Measurements from ENCODE around the gene KRTAP5-1. TPM values are rescaled to one million over a fixed set of nuclear protein-coding genes. Genes with fewer than 3 reads are reported as not detected.
A peak's percentile ranks its signal among the peaks of the same experiment; 100 is the strongest.
"Not testable (repeated sequence)": the region's sequence is repeated elsewhere in the genome, so short reads cannot be mapped to it uniquely, and the experiment has no call there.

Gene KRTAP5-1, protein sequence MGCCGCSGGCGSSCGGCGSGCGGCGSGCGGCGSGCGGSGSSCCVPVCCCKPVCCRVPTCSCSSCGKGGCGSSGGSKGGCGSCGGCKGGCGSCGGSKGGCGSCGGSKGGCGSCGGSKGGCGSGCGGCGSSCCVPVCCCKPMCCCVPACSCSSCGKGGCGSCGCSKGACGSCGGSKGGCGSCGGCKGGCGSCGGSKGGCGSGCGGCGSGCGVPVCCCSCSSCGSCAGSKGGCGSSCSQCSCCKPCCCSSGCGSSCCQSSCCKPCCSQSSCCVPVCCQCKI
- total RNA-seq (2014; rRNA removed; shearing (Covaris generic)) = not detected in 2 replicates

GRCh38 chr11:1584661-1585370 lies at the start of gene KRTAP5-1:
Gene KRTAP5-1 (minus strand): TSS chr11:1585283. CDS start chr11:1585249, 34 bp downstream.
- DNase-seq (ENCODE audit: low read depth) = not testable (repeated sequence)

DNA sequence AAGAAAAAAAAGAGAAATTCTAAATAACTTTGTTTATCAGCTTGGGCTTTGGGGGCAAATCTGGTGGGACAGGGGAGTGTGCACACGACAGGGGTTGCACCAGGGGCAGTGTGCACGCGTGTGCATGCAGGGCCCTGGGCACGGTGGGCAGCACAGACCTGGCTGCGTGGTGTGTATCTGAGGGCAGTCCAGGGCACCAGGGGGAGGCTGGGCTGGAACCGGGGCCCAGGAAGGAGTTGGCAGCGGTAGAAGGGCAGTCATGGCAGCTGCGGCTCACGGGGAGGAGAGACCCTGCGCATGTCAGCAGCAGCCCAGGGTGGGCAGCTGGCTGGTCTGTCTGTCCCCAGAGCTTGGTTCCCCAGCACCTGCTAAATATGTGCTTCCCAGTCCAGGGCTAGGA lies 48.8 kb upstream of the KRTAP5-1 start:
- no peak for DNase-seq (ENCODE audit: low read depth)

DNA sequence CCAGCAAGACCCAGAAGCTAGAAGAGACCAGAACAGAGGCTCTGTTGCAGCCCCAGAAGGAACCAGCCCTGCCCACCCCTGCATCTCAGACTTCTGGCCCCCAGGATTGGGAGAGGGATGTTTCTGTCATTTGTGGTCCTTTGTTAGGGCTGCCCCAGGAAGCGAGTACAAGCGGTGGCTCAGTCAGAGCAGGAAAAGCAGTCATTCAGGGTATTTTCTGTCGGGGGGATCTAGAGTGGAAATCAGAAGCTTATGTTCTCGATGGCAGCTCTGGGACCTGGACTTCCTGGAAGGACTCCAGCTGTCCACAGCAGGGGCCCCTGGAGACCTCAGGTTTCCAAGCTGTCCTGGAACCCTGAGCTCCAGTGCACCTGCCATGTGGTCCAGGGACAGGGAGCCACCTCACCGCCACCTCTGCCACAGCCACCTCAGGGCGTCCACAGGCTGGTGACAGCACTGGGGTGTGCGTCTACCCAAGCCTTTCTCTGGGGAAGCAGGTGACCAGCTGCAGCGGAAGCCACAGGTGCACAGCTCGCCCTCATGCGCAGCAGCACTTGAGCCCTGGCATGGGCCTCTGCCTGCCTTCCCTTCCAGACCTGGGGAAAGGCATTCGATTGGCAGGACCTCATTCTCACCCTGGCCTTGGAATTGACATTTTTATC lies 47.1 kb upstream of the KRTAP5-1 start:
- DNase-seq (ENCODE audit: low read depth) = no peak

GRCh38 chr11:1631066-1631568 lies 46.0 kb upstream of the KRTAP5-1 start:
- no peak for DNase-seq (ENCODE audit: low read depth)

DNA sequence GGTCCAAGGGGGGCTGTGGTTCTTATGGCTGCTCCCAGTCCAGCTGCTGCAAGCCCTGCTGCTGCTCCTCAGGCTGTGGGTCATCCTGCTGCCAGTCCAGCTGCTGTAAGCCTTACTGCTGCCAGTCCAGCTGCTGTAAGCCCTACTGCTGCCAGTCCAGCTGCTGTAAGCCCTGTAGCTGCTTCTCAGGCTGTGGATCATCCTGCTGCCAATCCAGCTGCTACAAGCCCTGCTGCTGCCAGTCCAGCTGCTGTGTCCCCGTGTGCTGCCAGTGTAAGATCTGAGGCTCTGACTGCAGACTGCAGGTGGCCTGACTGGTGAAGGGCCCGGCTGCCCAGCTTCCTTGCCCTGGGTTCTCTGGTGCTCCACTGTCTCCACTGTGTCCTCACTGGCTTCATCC lies 45.2 kb upstream of the KRTAP5-1 start:
- no peak for DNase-seq (ENCODE audit: low read depth)

DNA sequence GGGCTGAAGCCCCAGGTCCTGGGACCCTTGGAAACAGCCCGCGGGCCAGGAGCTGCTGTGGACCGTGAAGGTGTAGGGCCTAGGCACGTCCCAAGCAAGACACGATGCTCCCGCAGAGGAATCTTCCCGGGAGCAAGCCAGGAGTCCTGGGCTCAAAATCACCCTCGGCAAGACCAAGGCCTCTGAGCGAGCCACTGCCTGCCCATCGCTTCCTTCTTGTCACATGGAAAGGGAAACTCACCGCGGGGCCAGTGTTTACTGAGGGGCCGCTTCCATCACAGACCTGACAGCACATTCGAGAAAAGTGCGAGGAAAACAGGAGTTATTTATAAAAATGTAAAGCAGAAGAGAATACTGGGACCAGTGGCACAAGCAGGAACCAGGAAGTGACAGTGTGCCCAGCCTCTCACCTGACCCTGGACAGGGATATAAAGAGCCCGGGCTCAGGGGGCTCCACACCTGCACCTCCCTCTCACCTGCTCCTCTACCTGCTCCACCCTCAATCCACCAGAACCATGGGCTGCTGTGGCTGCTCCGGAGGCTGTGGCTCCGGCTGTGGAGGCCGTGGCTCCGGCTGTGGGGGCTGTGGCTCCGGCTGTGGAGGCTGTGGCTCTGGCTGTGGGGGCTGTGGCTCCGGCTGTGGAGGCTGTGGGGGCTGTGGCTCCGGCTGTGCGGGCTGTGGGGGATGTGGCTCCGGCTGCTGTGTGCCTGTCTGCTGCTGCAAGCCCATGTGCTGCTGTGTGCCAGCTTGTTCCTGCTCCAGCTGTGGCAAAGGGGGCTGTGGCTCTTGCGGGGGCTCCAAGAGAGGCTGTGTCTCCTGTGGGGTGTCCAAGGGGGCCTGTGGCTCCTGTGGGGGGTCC lies 44.5 kb upstream of the KRTAP5-1 start, which contains the start of gene KRTAP5-5:
Gene KRTAP5-5, plus strand, starts transcription at position 450 of the 860 bp plus-strand sequence. Its CDS starts 66 bp downstream, at position 516.
- no peak for DNase-seq (ENCODE audit: low read depth)

DNA sequence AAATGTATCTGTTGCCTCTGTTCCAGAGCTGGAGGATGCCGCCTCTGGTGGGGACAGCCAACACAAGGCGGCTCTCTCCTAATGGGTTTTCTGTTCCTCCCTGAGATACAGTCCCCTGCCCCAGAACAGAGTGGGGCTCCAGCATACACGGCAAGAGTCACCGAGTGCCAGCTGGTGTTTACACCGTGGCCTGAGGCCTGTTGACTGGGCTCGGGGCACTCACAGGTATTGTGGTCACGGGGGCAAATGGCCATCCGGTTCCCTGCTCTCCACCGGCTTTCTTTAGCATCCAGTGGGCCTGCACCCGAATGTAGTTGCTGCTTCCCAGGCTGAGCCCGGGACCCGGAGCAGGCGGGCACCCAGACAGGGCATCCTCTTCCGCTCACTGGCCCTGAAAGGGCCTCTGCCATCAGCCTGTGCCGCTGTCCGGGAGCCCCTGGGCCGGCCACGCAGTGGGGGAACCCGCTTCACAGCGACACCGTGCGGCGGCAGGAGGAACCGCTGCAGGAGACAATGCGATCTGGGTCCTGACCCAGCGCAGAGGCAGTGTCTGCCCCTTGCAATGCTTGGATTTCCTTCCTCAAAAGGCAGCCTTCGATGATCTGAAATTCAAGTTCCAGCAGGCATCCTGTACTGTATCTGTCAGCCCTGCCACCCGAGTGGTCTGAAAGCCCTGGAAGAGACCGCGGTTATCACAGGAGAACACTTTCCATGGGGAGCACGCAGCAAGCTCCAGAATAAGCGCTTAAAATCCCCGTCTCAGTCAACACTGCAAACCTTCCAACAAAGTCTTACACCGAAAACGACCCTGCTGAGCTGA lies 43.6 kb upstream of the KRTAP5-1 start:
- DNase-seq (ENCODE audit: low read depth) = peak; percentile 12

DNA sequence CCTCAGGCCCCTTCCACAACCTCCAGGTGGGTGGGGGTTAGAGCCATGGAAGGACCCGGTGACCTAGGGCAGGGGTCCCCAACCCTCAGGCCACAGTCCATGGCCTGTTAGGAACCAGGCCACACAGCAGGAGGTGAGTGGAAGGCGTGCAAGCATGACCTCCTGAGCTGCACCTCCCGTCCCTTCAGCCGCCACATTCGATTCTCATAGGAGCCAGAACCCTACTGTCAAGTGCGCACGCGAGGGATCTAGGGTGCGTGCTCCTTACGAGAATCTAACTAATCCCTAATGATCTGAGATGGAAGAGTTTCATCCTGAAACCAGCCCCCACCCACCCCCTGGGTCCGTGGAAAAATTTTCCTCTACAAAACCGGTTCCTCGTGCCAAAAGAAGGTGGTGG lies 40.5 kb upstream of the KRTAP5-1 start:
- no peak for DNase-seq (ENCODE audit: low read depth)

GRCh38 chr11:1624621-1625020 lies 39.5 kb upstream of the KRTAP5-1 start:
- DNase-seq (ENCODE audit: low read depth) = no peak

- DNase-seq (ENCODE audit: low read depth) = no peak
Measured at GRCh38 chr11:1623716-1624115, 38.6 kb upstream of the KRTAP5-1 start.

- DNase-seq (ENCODE audit: low read depth) = no peak
Measured at GRCh38 chr11:1622086-1622485, 37.0 kb upstream of the KRTAP5-1 start, which contains the start of gene KRTAP5-4. Gene KRTAP5-4 (minus strand): TSS chr11:1622138. CDS start chr11:1622093, 45 bp downstream.

- peak; percentile 31 for DNase-seq (ENCODE audit: low read depth)
Measured at GRCh38 chr11:1619449-1619848, 34.4 kb upstream of the KRTAP5-1 start.

DNA sequence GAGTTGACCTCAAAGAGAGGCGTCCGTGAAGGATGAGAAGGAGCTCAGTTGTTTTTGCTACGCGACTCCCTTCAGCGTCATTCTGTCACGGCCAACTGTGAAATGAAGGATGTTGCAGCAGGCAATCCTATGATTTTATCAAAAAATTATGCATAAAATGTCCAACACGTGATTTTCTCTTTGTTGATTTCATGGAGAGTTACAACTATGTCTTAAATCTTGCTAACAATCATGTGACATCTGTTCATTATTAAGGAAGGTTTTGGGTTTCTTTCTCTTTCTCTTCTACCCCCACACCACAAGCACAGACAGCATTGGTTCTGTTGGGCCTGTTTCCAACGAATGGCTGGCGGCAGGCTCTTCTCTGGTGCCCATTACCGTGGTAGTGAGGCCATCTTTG lies 33.1 kb upstream of the KRTAP5-1 start:
- DNase-seq (ENCODE audit: low read depth) = no peak

GRCh38 chr11:1608363-1608762 lies 23.3 kb upstream of the KRTAP5-1 start, which contains the start of gene KRTAP5-3:
Gene KRTAP5-3 (minus strand): TSS chr11:1608463. CDS start chr11:1608385, 78 bp downstream.
- no peak for DNase-seq (ENCODE audit: low read depth)

GRCh38 chr11:1607901-1608300 lies 22.8 kb upstream of the KRTAP5-1 start:
- DNase-seq (ENCODE audit: low read depth) = not testable (repeated sequence)

DNA sequence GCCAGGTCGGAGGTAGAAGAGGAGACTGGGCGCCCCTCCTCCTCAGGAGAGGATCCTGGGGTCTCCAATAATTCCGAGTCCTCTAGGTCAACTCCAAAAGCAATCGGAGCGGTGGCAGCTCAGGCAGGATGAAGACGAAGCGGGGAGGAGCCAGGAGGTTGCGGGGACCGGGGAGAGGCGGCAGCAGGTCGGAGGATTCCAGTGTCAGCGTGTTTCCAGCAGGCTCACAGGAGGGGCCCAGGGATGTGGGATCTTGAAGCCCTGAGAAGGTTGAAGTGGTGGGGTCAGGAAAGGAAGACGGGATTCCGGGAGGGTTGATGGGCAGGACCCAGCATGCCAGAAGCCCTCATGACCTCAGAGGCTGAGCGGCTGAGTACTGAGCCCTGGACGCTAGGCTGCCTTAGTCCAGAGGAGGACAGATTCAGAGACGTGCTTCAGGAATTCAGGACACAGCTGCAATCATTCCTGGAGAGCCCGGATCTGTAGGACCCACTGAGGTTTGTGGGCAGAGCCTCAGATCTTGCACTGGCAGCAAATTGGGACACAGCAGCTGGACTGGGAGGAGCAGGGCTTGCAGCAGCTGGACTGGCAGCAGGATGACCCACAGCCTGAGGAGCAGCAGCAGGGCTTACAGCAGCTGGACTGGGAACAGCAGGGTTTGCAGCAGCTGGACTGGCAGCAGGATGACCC lies 22.2 kb upstream of the KRTAP5-1 start:
- not testable (repeated sequence) for DNase-seq (ENCODE audit: low read depth)

DNA sequence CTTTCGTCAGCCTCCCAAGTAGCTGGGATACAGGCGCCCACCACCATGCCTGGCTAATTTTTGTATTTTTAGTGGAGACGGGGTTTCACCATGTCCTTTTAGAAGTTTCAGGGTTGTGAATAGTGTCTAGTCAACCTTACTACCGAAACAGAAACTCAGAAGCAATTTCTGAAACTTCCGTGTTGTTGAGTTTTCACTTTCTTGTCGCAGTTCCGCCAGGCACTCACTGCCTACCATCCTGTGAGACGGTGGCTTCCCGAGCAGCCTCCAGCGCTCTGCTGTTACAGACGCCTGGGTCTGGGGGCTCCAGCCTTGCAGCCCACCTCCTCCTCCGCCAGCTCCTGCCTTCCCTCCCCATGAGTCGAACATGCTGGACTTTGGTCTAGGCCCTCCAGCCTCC lies 20.8 kb upstream of the KRTAP5-1 start:
- DNase-seq (ENCODE audit: low read depth) = not testable (repeated sequence)

- DNase-seq (ENCODE audit: low read depth) = no peak
Measured at GRCh38 chr11:1604711-1605110, 19.6 kb upstream of the KRTAP5-1 start.

- no peak for DNase-seq (ENCODE audit: low read depth)
Measured at GRCh38 chr11:1604181-1604580, 19.1 kb upstream of the KRTAP5-1 start.

DNA sequence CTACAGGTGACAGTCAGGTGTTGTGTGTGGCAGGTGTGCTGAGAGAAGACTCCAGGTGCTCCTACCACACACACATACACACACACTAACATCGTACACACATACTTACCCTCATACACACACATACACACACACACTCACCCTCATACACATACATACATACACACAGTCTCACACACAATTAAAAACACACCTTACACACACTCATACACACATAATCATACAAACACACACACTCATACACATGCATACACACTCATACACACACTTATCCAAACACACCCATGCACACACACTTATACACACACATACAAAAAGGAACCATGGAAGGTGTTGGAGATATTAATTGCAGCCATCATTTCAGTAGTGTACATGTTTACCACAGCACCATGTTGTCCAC lies 18.5 kb upstream of the KRTAP5-1 start:
- DNase-seq (ENCODE audit: low read depth) = no peak

Measured in RPMI7951 (cell line).